ENCODE data around the gene TBC1D14.

GRCh38 chr4:6999172-7000086 lies 89.8 kb downstream of the TBC1D14 start:
- TF ChIP-seq CTCF (conservative IDR thresholded peaks at IDR 0.05; ENCODE audit: low read length) (no peak), EZH2phosphoT487 (IDR thresholded peaks at IDR 0.05; ENCODE audit: borderline replicate concordance) (no peak)

All from Loucy (cell line).